ENCODE measurements around the gene DTX3.
"Not testable (repeated sequence)": the region's sequence is repeated elsewhere in the genome, so short reads cannot be mapped to it uniquely, and the experiment has no call there.

Gene DTX3

GRCh38 chr12:57631566-57632072 lies 27.0 kb downstream of the DTX3 start:
- DNase-seq (ENCODE audit: low spot score): no peak
- Histone ChIP-seq H3K27ac (peak overlapping the region in 1 of 2 donors; percentile 64), H3K4me3 (peak overlapping the region; percentile 92)
- TF ChIP-seq CTCF (IDR thresholded peaks at IDR 0.05): no peak

- H3K27ac ChIP-seq: peak overlapping the region; percentile 41 to 64
- peak overlapping the region; percentile 92 for H3K4me3 ChIP-seq
- DNase-seq (ENCODE audit: low spot score): peak; percentile 75
- no peak for TF ChIP-seq CTCF (IDR thresholded peaks at IDR 0.05)
These were observed 27.7 kb downstream of the DTX3 start for GRCh38 chr12:57632073-57632957.

GRCh38 chr12:57632958-57633840 lies 28.6 kb downstream of the DTX3 start, which contains the start of gene B4GALNT1:
Gene B4GALNT1, minus strand, starts transcription at chr12:57633201. Its CDS starts 1,069 bp downstream, at chr12:57632132.
- Histone ChIP-seq H3K27ac (peak within 1 kb of the TSS; percentile 41 to 64), H3K4me3 (peak within 1 kb of the TSS; percentile 92)
- peak; percentile 77 for DNase-seq (ENCODE audit: low spot score)
- TF ChIP-seq CTCF (IDR thresholded peaks at IDR 0.05): peak; percentile 97

- not testable (repeated sequence) for H3K27ac ChIP-seq, H3K4me3 ChIP-seq
- peak; percentile 12 for DNase-seq (ENCODE audit: low spot score)
These were observed 32.1 kb downstream of the DTX3 start for GRCh38 chr12:57636731-57637130.

- no peak overlapping the region for H3K4me3 ChIP-seq
These were observed 32.7 kb downstream of the DTX3 start for GRCh38 chr12:57637364-57637763.

GRCh38 chr12:57638096-57638495 lies 33.5 kb downstream of the DTX3 start:
- no peak overlapping the region for H3K4me3 ChIP-seq
- no peak for TF ChIP-seq CTCF (IDR thresholded peaks at IDR 0.05)
- H3K27ac ChIP-seq: no peak overlapping the region
- peak; percentile 8 for DNase-seq (ENCODE audit: low spot score)

More at GRCh38 chr12:57637364-57637763, 32.7 kb downstream of the DTX3 start:
- peak; percentile 2 for DNase-seq (ENCODE audit: low spot score)
- no peak for TF ChIP-seq CTCF (IDR thresholded peaks at IDR 0.05)
- no peak overlapping the region for H3K27ac ChIP-seq
